Measurements from ENCODE around the gene PSME2. TPM values are rescaled to one million over a fixed set of nuclear protein-coding genes. Genes with fewer than 3 reads are reported as not detected.

Gene PSME2
- total and polyA plus RNA-seq, 2 of the 13 experiments (the other 11 are each of a cell fraction or from before 2014, with no cell fraction given) = 332 to 716 TPM

GRCh38 chr14:24141097-24141880 is 5.1 kb downstream of the PSME2 start, which contains the start of gene EMC9 (continued):
- no peak for TF ChIP-seq FOXP1 (IDR thresholded peaks at IDR 0.05)
- TF ChIP-seq FOXP1 (CRISPR knock-in tag; IDR thresholded peaks at IDR 0.05) = 0 out of 2 replicates have a peak, but pooled peaks have one; percentile 47
- peak; percentile 47 for TF ChIP-seq CEBPG (CRISPR knock-in tag; IDR thresholded peaks at IDR 0.05)
- TF ChIP-seq CSRNP1 (CRISPR knock-in tag; IDR thresholded peaks at IDR 0.05) = peak; percentile 97
- no peak; the same call in none of the 2 replicates for TF ChIP-seq BRCA1 (CRISPR knock-in tag; IDR thresholded peaks at IDR 0.05)
- TF ChIP-seq ZBTB7B (CRISPR knock-in tag; IDR thresholded peaks at IDR 0.05) = peak; percentile 71; the same call in 1 of the 2 replicates
- peak; percentile 80; the same call in 1 of the 2 replicates for TF ChIP-seq SIX4 (CRISPR knock-in tag; IDR thresholded peaks at IDR 0.05)
- TF ChIP-seq RBM22 (optimal IDR thresholded peaks at IDR 0.05; ENCODE audit: low read length) = peak; percentile 2
- peak; percentile 93 for TF ChIP-seq THAP9 (CRISPR knock-in tag; IDR thresholded peaks at IDR 0.05; ENCODE audit: borderline replicate concordance)
- peak; percentile 91 for TF ChIP-seq SNAI1 (CRISPR knock-in tag; IDR thresholded peaks at IDR 0.05; ENCODE audit: borderline replicate concordance)
- TF ChIP-seq ZNF816 (CRISPR knock-in tag; IDR thresholded peaks at IDR 0.05; ENCODE audit: borderline replicate concordance) = no peak
- peak; percentile 98 for TF ChIP-seq KLF6 (CRISPR knock-in tag; IDR thresholded peaks at IDR 0.05)
- peak; percentile 75; the same call in 1 of the 2 replicates for TF ChIP-seq ESRRA (CRISPR knock-in tag; IDR thresholded peaks at IDR 0.05; ENCODE audit: low read depth)
- TF ChIP-seq ZNF562 (CRISPR knock-in tag; IDR thresholded peaks at IDR 0.05; ENCODE audit: borderline replicate concordance) = no peak
- TF ChIP-seq SRF (IDR thresholded peaks at IDR 0.05; ENCODE audit: low read depth, low read length) = peak; percentile 39; the same call in 1 of the 2 replicates
- TF ChIP-seq EEA1 (CRISPR knock-in tag; IDR thresholded peaks at IDR 0.05; ENCODE audit: borderline replicate concordance) = peak; percentile 98
- no peak for TF ChIP-seq ZNF446 (CRISPR knock-in tag; IDR thresholded peaks at IDR 0.05)
- TF ChIP-seq SPEN (CRISPR knock-in tag; IDR thresholded peaks at IDR 0.05; ENCODE audit: low read depth) = peak; percentile 92
- no peak for TF ChIP-seq ZBTB7A (CRISPR knock-in tag; IDR thresholded peaks at IDR 0.05)
- no peak; the same call in none of the 2 replicates for TF ChIP-seq ZBTB4 (CRISPR knock-in tag; IDR thresholded peaks at IDR 0.05; ENCODE audit: borderline replicate concordance)
- TF ChIP-seq NFIC (IDR thresholded peaks at IDR 0.05; ENCODE audit: low read length) = no peak
- TF ChIP-seq SCMH1 (CRISPR knock-in tag; IDR thresholded peaks at IDR 0.05; ENCODE audit: borderline replicate concordance) = no peak
- peak; percentile 90; the same call in 1 of the 2 replicates for TF ChIP-seq CREBL2 (CRISPR knock-in tag; IDR thresholded peaks at IDR 0.05; ENCODE audit: borderline replicate concordance)
